IMR-90 (cell line): Measurements from ENCODE around the gene MAGOH. TPM values are rescaled to one million over a fixed set of nuclear protein-coding genes. Genes with fewer than 3 reads are reported as not detected.
A peak's percentile ranks its signal among the peaks of the same experiment; 100 is the strongest.

Experiments used
- ATAC-seq: fragments of 200-7000 bp; cut with Tn5 transposase; 2 replicates; pipeline ENCODE4 v1.9.1; 2020; ENCODE audit warnings: low read depth, mild to moderate bottlenecking, moderate library complexity
- BruUV-seq: library from RNA; stranded (reverse); fragments of 400-500 nt; replicated peaks from 2 replicates; lab custom pipeline; 2021; lab: Mats Ljungman, UMichigan
- CTCF ChIA-PET: fragments of 300-600 bp; formaldehyde crosslinking; extraction: SDS; loops from one replicate; lab custom pipeline; 2021; ENCODE audit warnings: antibody characterized with exemption; lab: Yijun Ruan, JAX
- POLR2A ChIA-PET: fragments of 300-600 bp; sonication (Branson Sonifier 250); formaldehyde crosslinking; loops from one replicate; lab custom pipeline; 2022; ENCODE audit warnings: antibody characterized with exemption; ENCODE audit not compliant: unreplicated experiment; lab: Charles Lee
- DNase-seq: peaks from one replicate; pipeline ENCODE4 v3.0.0; 2013
- H2AFZ ChIP-seq: replicated peaks from 2 replicates; pipeline ENCODE3; 2013; ENCODE audit warnings: low read length, mild to moderate bottlenecking; ENCODE audit not compliant: poor library complexity
- H2AK5ac ChIP-seq: 2 replicates; pipeline ENCODE4 v1.6.1; 2013; ENCODE audit warnings: low read depth, low read length, inconsistent platforms
- H2AK9ac ChIP-seq: replicated peaks from 2 replicates; pipeline ENCODE3; 2013; ENCODE audit warnings: mild to moderate bottlenecking, low read depth, low read length, moderate library complexity; ENCODE audit not compliant: poor library complexity
- H2BK120ac ChIP-seq: 2 replicates; pipeline ENCODE4 v1.6.1; 2013; ENCODE audit warnings: low read depth, low read length, inconsistent platforms
- H2BK15ac ChIP-seq: 3 replicates; pipeline ENCODE4 v1.6.1; 2013; ENCODE audit warnings: low read depth, low read length, inconsistent platforms
- H2BK20ac ChIP-seq: 2 replicates; pipeline ENCODE4 v1.6.1; 2013; ENCODE audit warnings: low read depth, mild to moderate bottlenecking, inconsistent platforms, low read length, moderate library complexity
- H2BK5ac ChIP-seq: 2 replicates; pipeline ENCODE4 v1.6.1; 2013; ENCODE audit warnings: mild to moderate bottlenecking, low read depth, low read length, inconsistent platforms; ENCODE audit not compliant: poor library complexity, severe bottlenecking
- H3K14ac ChIP-seq: replicated peaks from 2 replicates; pipeline ENCODE4 v1.6.1; 2013; ENCODE audit warnings: low read depth, low read length, inconsistent platforms
- H3K18ac ChIP-seq: 2 replicates; pipeline ENCODE4 v1.6.1; 2013; ENCODE audit warnings: low read depth, low read length, control low read depth
- H3K23ac ChIP-seq: 2 replicates; pipeline ENCODE4 v1.6.1; 2013; ENCODE audit warnings: low read depth, low read length, inconsistent platforms
- H3K27ac ChIP-seq: 2 replicates; pipeline ENCODE4 v1.5.1; 2013; ENCODE audit warnings: mild to moderate bottlenecking, control low read depth, low read length; ENCODE audit not compliant: insufficient read depth
- H3K27me3 ChIP-seq: 2 replicates; pipeline ENCODE4 v1.6.1; 2013; ENCODE audit warnings: low read length; ENCODE audit not compliant: control insufficient read depth, insufficient read depth
- H3K36me3 ChIP-seq: 2 replicates; pipeline ENCODE4 v1.6.1; 2013; ENCODE audit warnings: low read length, mixed read lengths; ENCODE audit not compliant: control insufficient read depth, insufficient read depth
- H3K4ac ChIP-seq: 2 replicates; pipeline ENCODE4 v1.6.1; 2013; ENCODE audit warnings: low read depth, low read length, inconsistent platforms
- H3K4me1 ChIP-seq: 2 replicates; pipeline ENCODE4 v1.6.1; 2013; ENCODE audit warnings: low read length, mixed read lengths; ENCODE audit not compliant: control insufficient read depth, insufficient read depth
- H3K4me2 ChIP-seq: 2 replicates; pipeline ENCODE4 v1.6.1; 2013; ENCODE audit warnings: low read depth, mild to moderate bottlenecking, control low read depth, low read length, moderate library complexity
- H3K4me3 ChIP-seq: 2 replicates; pipeline ENCODE4 v1.5.1; 2013; ENCODE audit warnings: low read depth, mild to moderate bottlenecking, control low read depth, low read length, moderate library complexity; ENCODE audit not compliant: insufficient read depth
- H3K56ac ChIP-seq: 2 replicates; pipeline ENCODE4 v1.6.1; 2013; ENCODE audit warnings: low read length, inconsistent platforms; ENCODE audit not compliant: insufficient read depth; ENCODE audit errors: extremely low read depth
- H3K79me1 ChIP-seq, 2 experiments: 2 replicates each; pipeline ENCODE4 v1.6.1; 2013; ENCODE audit warnings: low read length in 2 of 2, inconsistent platforms in 1 of 2, low read depth in 1 of 2
- H3K9ac ChIP-seq: 2 replicates; pipeline ENCODE4 v1.6.1; 2013; ENCODE audit warnings: low read depth, low read length, control low read depth
- H3K9me1 ChIP-seq: 2 replicates; pipeline ENCODE4 v1.6.1; 2013; ENCODE audit warnings: low read length, inconsistent platforms; ENCODE audit not compliant: insufficient read depth
- H3K9me3 ChIP-seq: 2 replicates; pipeline ENCODE4 v1.6.1; 2013; ENCODE audit warnings: low read length; ENCODE audit not compliant: control insufficient read depth, insufficient read depth
- H4K20me1 ChIP-seq: 2 replicates; pipeline ENCODE4 v1.6.1; 2013; ENCODE audit warnings: low read length, inconsistent platforms; ENCODE audit not compliant: insufficient read depth
- H4K5ac ChIP-seq: 2 replicates; pipeline ENCODE4 v1.6.1; 2013; ENCODE audit warnings: mild to moderate bottlenecking, low read depth, low read length, control low read depth
- H4K8ac ChIP-seq, 2 experiments: 2 replicates each; pipeline ENCODE4 v1.6.1; 2013; ENCODE audit warnings: low read depth in 2 of 2, low read length in 2 of 2, control low read depth in 1 of 2, inconsistent platforms in 1 of 2
- H4K91ac ChIP-seq: 2 replicates; pipeline ENCODE4 v1.6.1; 2013; ENCODE audit warnings: low read depth, low read length, inconsistent platforms; ENCODE audit not compliant: insufficient read depth
- BHLHE40 ChIP-seq: fragments of 150-350 bp; IDR thresholded peaks from 2 replicates; pipeline ENCODE4 v1.6.1; 2016; ENCODE audit warnings: mild to moderate bottlenecking, low read depth, low read length
- CEBPB ChIP-seq: IDR thresholded peaks from 2 replicates; pipeline ENCODE4 v1.6.1; 2012; ENCODE audit warnings: low read depth, low read length, improper control_type of control experiment
- CHD1 ChIP-seq: IDR thresholded peaks from 2 replicates; pipeline ENCODE4 v1.6.1; 2012; ENCODE audit warnings: low read depth, low read length, improper control_type of control experiment
- FOS ChIP-seq: fragments of 150-350 bp; IDR thresholded peaks from 2 replicates; pipeline ENCODE4 v1.6.1; 2016; ENCODE audit warnings: low read depth, low read length
- MAFK ChIP-seq: IDR thresholded peaks from 2 replicates; pipeline ENCODE4 v1.6.1; 2012; ENCODE audit warnings: low read depth, low read length, improper control_type of control experiment
- MAZ ChIP-seq: IDR thresholded peaks from 2 replicates; pipeline ENCODE4 v1.6.1; 2012; ENCODE audit warnings: low read depth, mild to moderate bottlenecking, low read length, improper control_type of control experiment, moderate library complexity, borderline replicate concordance
- NFE2L2 ChIP-seq: fragments of 150-350 bp; IDR thresholded peaks from 2 replicates; pipeline ENCODE4 v1.6.1; 2016; ENCODE audit warnings: low read depth, mild to moderate bottlenecking, low read length
- RAD21 ChIP-seq: IDR thresholded peaks from 2 replicates; pipeline ENCODE4 v1.6.1; 2012; ENCODE audit warnings: low read length, improper control_type of control experiment
- RCOR1 ChIP-seq: IDR thresholded peaks from 2 replicates; pipeline ENCODE4 v1.6.1; 2012; ENCODE audit warnings: mild to moderate bottlenecking, low read length, improper control_type of control experiment; ENCODE audit not compliant: insufficient replicate concordance
- WGBS, 2 experiments: methylation state at CpG; one replicate each; pipeline versions ENCODE4 v1.1.5 to v1.1.7; 2013; ENCODE audit warnings: missing lambda C conversion rate in 2 of 2; ENCODE audit not compliant: insufficient read length in 1 of 2; ENCODE audit errors: extremely low coverage in 2 of 2; 5-methylcytosine and 5-hydroxymethylcytosine counted together
- dilution Hi-C: fragments of 300-500 bp; cut with HindIII; formaldehyde crosslinking; loops from one replicate; pipeline ENCODE4 v1.14.3; 2018; ENCODE audit warnings: low sequenced_read_pairs; ENCODE audit not compliant: unreplicated experiment
- in situ Hi-C: fragments of 300-500 bp; cut with MboI; formaldehyde crosslinking; loops from 3 replicates; pipeline ENCODE4 v1.14.3; 2019; ENCODE audit warnings: low sequenced_read_pairs, inconsistent platforms, mixed read lengths
- intact Hi-C: fragments of 100-400 bp; cut with micrococcal nuclease; formaldehyde crosslinking; loops from 2 replicates; pipeline ENCODE4 v1.10.0; 2022
- polyA plus RNA-seq, 3 experiments: library from polyadenylated mRNA; depleted of rRNA; stranded (reverse); fragments of >200 nt; gene quantifications; 2 replicates each; pipeline ENCODE4 v1.2.3, GENCODE V29; 2012; ENCODE audit warnings: low replicate concordance in 1 of 3
- total RNA-seq: library from RNA; depleted of rRNA; stranded (reverse); fragments of >200 nt; gene quantifications from 2 replicates; pipeline ENCODE4 v1.2.3, GENCODE V29; 2012

MAGOH gene
- total and polyA plus RNA-seq, 2 of the 4 experiments (the other 2 are of a cell fraction) = 3.8 to 26.3 TPM

GRCh38 chr1:53246261-53247134 is 8.2 kb upstream of the MAGOH start:
- H2AK9ac ChIP-seq = no peak overlapping the region
- POLR2A ChIA-PET = no interaction called here
- CTCF ChIA-PET = no interaction called here

More at GRCh38 chr1:53246261-53247134, 8.2 kb upstream of the MAGOH start:
- Histone ChIP-seq H2BK15ac (peak overlapping the region; percentile 99; the same call in 2 of the 3 replicates), H3K18ac (peak overlapping the region; percentile 96), H2AK5ac (peak overlapping the region; percentile 91), H3K27me3 (no peaks in the 10 kb centered on the region), H3K14ac (peak overlapping the region; percentile 88), H2BK120ac (peak overlapping the region; percentile 96), H3K9me1 (peaks cover 6% of the 10 kb centered on the region), H3K4me3 (no peak overlapping the region), H4K91ac (peak overlapping the region; percentile 94; the same call in 1 of the 2 replicates), H3K9me3 (no peaks in the 10 kb centered on the region), H3K4me2 (peak overlapping the region; percentile 34; the same call in 1 of the 2 replicates), H2BK20ac (peak overlapping the region; percentile 96), H3K4me1 (peaks cover 8% of the 10 kb centered on the region), H4K8ac (peak overlapping the region; percentile 84 to 95; a peak in 3 of 4 replicates), H3K9ac (no peak overlapping the region), H2BK5ac (peak overlapping the region; percentile 98), H3K4ac (peak overlapping the region; percentile 97), H3K27ac (peak overlapping the region; percentile 98), H3K23ac (peak overlapping the region; percentile 81; the same call in 1 of the 2 replicates), H2AFZ (no peak overlapping the region), H4K20me1 (no peaks in the 10 kb centered on the region), H3K79me1 (no peaks in the 10 kb centered on the region), H3K56ac (peak overlapping the region; percentile 91; the same call in 1 of the 2 replicates), H4K5ac (peak overlapping the region; percentile 76; the same call in 1 of the 2 replicates), H3K36me3 (no peaks in the 10 kb centered on the region)
- no CpG with 5 or more reads among the region's 4 CpGs for WGBS, 2 experiments
- DNase-seq (peak; percentile 98), ATAC-seq (peak; percentile 94)
- intact Hi-C loops = no loop called here
- no TSS peak for BruUV-seq
- dilution Hi-C loops = no loop called here
- TF ChIP-seq MAFK = peak; percentile 64; the same call in 1 of the 2 replicates
- no peak for TF ChIP-seq RAD21
- 0 out of 2 replicates have a peak, but pooled peaks have one; percentile 3 for TF ChIP-seq NFE2L2
- no peak for TF ChIP-seq CHD1
- peak; percentile 24; the same call in 1 of the 2 replicates for TF ChIP-seq BHLHE40
- no peak for TF ChIP-seq RCOR1
- TF ChIP-seq MAZ = peak; percentile 72
- TF ChIP-seq FOS = peak; percentile 20; the same call in 1 of the 2 replicates
- peak; percentile 75 for TF ChIP-seq CEBPB
- in situ Hi-C loops = no loop called here
